Subcutaneous abdominal adipose tissue (tissue), 5 donors: Measurements from ENCODE around the gene MEAF6.
"Not testable (repeated sequence)": the region's sequence is repeated elsewhere in the genome, so short reads cannot be mapped to it uniquely, and the experiment has no call there.

ENCODE experiments used
- H3K27ac ChIP-seq: one replicate; pipeline ENCODE4 v1.7.0; 2013; ENCODE audit warnings: low read depth, mild to moderate bottlenecking, inconsistent platforms, low read length, moderate library complexity
- H3K27me3 ChIP-seq, 5 donors: one replicate each; pipeline ENCODE4 v1.7.0; 2013; ENCODE audit warnings: low read length in 5 of 5, inconsistent platforms in 1 of 5; ENCODE audit not compliant: control insufficient read depth in 5 of 5, insufficient read depth in 4 of 5
- H3K36me3 ChIP-seq, 5 donors: one replicate each; pipeline ENCODE4 v1.7.0; 2013; ENCODE audit warnings: low read length in 5 of 5; ENCODE audit not compliant: control insufficient read depth in 5 of 5, insufficient read depth in 5 of 5
- H3K4me1 ChIP-seq, 5 donors: one replicate each; pipeline ENCODE4 v1.7.0; 2013; ENCODE audit warnings: low read length in 5 of 5, mild to moderate bottlenecking in 3 of 5, moderate library complexity in 1 of 5; ENCODE audit not compliant: control insufficient read depth in 5 of 5, insufficient read depth in 5 of 5
- H3K4me3 ChIP-seq, 5 donors: one replicate each; pipeline ENCODE4 v1.7.0; 2013; ENCODE audit warnings: low read length in 5 of 5, low read depth in 1 of 5
- H3K9ac ChIP-seq, 5 donors: one replicate each; pipeline ENCODE4 v1.7.0; 2013; ENCODE audit warnings: low read length in 5 of 5, mild to moderate bottlenecking in 4 of 5, moderate library complexity in 3 of 5
- H3K9me3 ChIP-seq, 5 donors: one replicate each; pipeline ENCODE4 v1.7.0; 2013; ENCODE audit warnings: low read length in 5 of 5; ENCODE audit not compliant: control insufficient read depth in 5 of 5
- donor health status: healthy.
- donor health status: healthy.
- donor health status: healthy.
- donor health status: healthy.
- donor health status: healthy.

Gene MEAF6

GRCh38 chr1:37553927-37554808 lies 39.6 kb upstream of the MEAF6 start, which contains the start of gene SNIP1:
Gene SNIP1 (minus strand): TSS chr1:37554293. CDS start chr1:37554229, 64 bp downstream.
- peaks cover 0 to 22% (median 13%) of the 10 kb centered on the region in 5 donors for H3K36me3 ChIP-seq
- H3K27me3 ChIP-seq: no peaks in the 10 kb centered on the region
- H3K4me1 ChIP-seq: peaks cover 0 to 34% (median 29%) of the 10 kb centered on the region in 5 donors
- H3K4me3 ChIP-seq: peak within 1 kb of the TSS; percentile 94 to 100 (median 99)
- peak within 1 kb of the TSS; percentile 90 to 99 (median 95) for H3K9ac ChIP-seq
- H3K9me3 ChIP-seq: no peaks in the 10 kb centered on the region
- H3K27ac ChIP-seq: peak within 1 kb of the TSS; percentile 79

- Histone ChIP-seq H3K36me3 (peaks cover 0 to 25% (median 13%) of the 10 kb centered on the region in 5 donors), H3K27me3 (no peaks in the 10 kb centered on the region), H3K27ac (peak overlapping the region; percentile 79), H3K9me3 (no peaks in the 10 kb centered on the region), H3K4me1 (peaks cover 0 to 34% (median 29%) of the 10 kb centered on the region in 5 donors), H3K4me3 (peak overlapping the region; percentile 94 to 100 (median 99)), H3K9ac (peak overlapping the region; percentile 90 to 99 (median 95))
Measured at GRCh38 chr1:37553598-37553926, 39.0 kb upstream of the MEAF6 start.

GRCh38 chr1:37549341-37549740 lies 34.8 kb upstream of the MEAF6 start:
- H3K36me3 ChIP-seq: peaks cover 20 to 58% (median 29%) of the 10 kb centered on the region in 5 donors
- no peak overlapping the region for H3K27ac ChIP-seq
- H3K4me1 ChIP-seq: peaks cover 0 to 20% (median 17%) of the 10 kb centered on the region in 5 donors
- no peaks in the 10 kb centered on the region for H3K27me3 ChIP-seq
- H3K4me3 ChIP-seq: no peak overlapping the region
- no peaks in the 10 kb centered on the region for H3K9me3 ChIP-seq
- no peak overlapping the region for H3K9ac ChIP-seq

GRCh38 chr1:37545019-37545418 lies 30.5 kb upstream of the MEAF6 start:
- H3K27ac ChIP-seq: no peak overlapping the region
- peaks cover 10 to 67% (median 42%) of the 10 kb centered on the region in 5 donors for H3K36me3 ChIP-seq
- H3K27me3 ChIP-seq: no peaks in the 10 kb centered on the region
- peak overlapping the region in 1 of 5 donors; percentile 25 for H3K9ac ChIP-seq
- H3K4me3 ChIP-seq: no peak overlapping the region
- H3K4me1 ChIP-seq: peaks cover 0 to 2% (median 0%) of the 10 kb centered on the region in 5 donors
- no peaks in the 10 kb centered on the region for H3K9me3 ChIP-seq

- peaks cover 10 to 69% (median 47%) of the 10 kb centered on the region in 5 donors for H3K36me3 ChIP-seq
- H3K9me3 ChIP-seq: no peaks in the 10 kb centered on the region
- no peak overlapping the region for H3K4me3 ChIP-seq
- no peak overlapping the region for H3K27ac ChIP-seq
- peaks cover 0 to 2% (median 0%) of the 10 kb centered on the region in 5 donors for H3K4me1 ChIP-seq
- H3K27me3 ChIP-seq: no peaks in the 10 kb centered on the region
- H3K9ac ChIP-seq: no peak overlapping the region
Measured at GRCh38 chr1:37544530-37544929, 30.0 kb upstream of the MEAF6 start.

GRCh38 chr1:37540036-37540785 lies 25.6 kb upstream of the MEAF6 start:
- no peaks in the 10 kb centered on the region for H3K9me3 ChIP-seq
- H3K36me3 ChIP-seq: peaks cover 27 to 78% (median 63%) of the 10 kb centered on the region in 5 donors
- no peak overlapping the region for H3K9ac ChIP-seq
- no peak overlapping the region for H3K27ac ChIP-seq
- peaks cover 0 to 2% (median 0%) of the 10 kb centered on the region in 5 donors for H3K4me1 ChIP-seq
- no peak overlapping the region for H3K4me3 ChIP-seq
- H3K27me3 ChIP-seq: no peaks in the 10 kb centered on the region

GRCh38 chr1:37539154-37539553 lies 24.6 kb upstream of the MEAF6 start:
- peaks cover 27 to 69% (median 55%) of the 10 kb centered on the region in 5 donors for H3K36me3 ChIP-seq

GRCh38 chr1:37537378-37537777 lies 22.8 kb upstream of the MEAF6 start:
- no peak overlapping the region for H3K4me3 ChIP-seq
- H3K9me3 ChIP-seq: no peaks in the 10 kb centered on the region
- H3K27ac ChIP-seq: no peak overlapping the region
- peaks cover 27 to 65% (median 52%) of the 10 kb centered on the region in 5 donors for H3K36me3 ChIP-seq
- H3K4me1 ChIP-seq: peaks cover 0 to 10% (median 2%) of the 10 kb centered on the region in 5 donors
- no peak overlapping the region for H3K9ac ChIP-seq
- no peaks in the 10 kb centered on the region for H3K27me3 ChIP-seq

More at GRCh38 chr1:37539154-37539553, 24.6 kb upstream of the MEAF6 start:
- H3K9ac ChIP-seq, H3K27me3 ChIP-seq, H3K27ac ChIP-seq, H3K4me1 ChIP-seq, H3K9me3 ChIP-seq, H3K4me3 ChIP-seq: not testable (repeated sequence)

GRCh38 chr1:37533317-37534093 lies 18.9 kb upstream of the MEAF6 start:
- peaks cover 21 to 33% (median 26%) of the 10 kb centered on the region in 5 donors for H3K36me3 ChIP-seq
- H3K27me3 ChIP-seq: no peaks in the 10 kb centered on the region
- peak overlapping the region in 1 of 5 donors; percentile 32 for H3K9ac ChIP-seq
- peak overlapping the region; percentile 8 for H3K27ac ChIP-seq
- H3K4me3 ChIP-seq: no peak overlapping the region
- H3K9me3 ChIP-seq: no peaks in the 10 kb centered on the region
- H3K4me1 ChIP-seq: peaks cover 0 to 10% (median 2%) of the 10 kb centered on the region in 5 donors
